CD4-positive, alpha-beta T cell treated with Interleukin-10 for 1 hour (primary cell): ENCODE measurements around the gene STEAP1B.

Source experiments
- DNase-seq: peaks from one replicate; pipeline ENCODE4 v3.0.0-alpha.2; 2020

The STEAP1B gene

GRCh38 chr7:22427104-22427503 is 72.9 kb downstream of the STEAP1B start:
- DNase-seq, result no peak

DNA sequence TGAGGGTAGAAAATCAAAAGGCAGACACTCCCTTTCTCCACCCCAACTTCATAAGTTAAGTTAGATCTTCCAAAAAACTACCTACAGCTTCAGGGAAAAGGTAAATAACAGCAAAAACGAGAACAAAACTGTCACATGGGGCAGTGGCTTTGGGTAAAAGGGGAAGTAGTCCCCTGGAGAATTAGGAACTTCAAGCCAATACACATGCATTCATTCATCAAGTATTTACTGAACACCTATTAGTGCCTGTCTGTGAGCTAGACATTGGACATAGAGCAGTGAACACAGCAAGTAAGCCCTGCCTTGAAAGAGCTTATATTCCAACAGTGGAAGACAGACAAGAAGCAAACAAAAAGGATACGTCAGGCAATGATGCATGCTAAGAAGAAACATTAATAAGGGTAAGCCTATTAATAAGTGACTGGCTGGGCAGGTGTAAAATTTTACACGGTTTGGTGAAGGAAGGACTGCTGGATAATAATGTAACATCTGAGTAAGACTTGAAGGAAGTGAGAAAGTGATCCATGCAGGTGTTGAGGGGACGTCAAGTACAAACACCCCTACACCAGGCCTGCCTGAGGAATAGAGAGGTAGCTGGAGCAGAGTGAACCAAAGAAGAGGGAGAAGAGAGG is 73.4 kb downstream of the STEAP1B start:
- DNase-seq, result no peak

GRCh38 chr7:22425361-22425760 is 74.6 kb downstream of the STEAP1B start:
- no peak for DNase-seq

DNA sequence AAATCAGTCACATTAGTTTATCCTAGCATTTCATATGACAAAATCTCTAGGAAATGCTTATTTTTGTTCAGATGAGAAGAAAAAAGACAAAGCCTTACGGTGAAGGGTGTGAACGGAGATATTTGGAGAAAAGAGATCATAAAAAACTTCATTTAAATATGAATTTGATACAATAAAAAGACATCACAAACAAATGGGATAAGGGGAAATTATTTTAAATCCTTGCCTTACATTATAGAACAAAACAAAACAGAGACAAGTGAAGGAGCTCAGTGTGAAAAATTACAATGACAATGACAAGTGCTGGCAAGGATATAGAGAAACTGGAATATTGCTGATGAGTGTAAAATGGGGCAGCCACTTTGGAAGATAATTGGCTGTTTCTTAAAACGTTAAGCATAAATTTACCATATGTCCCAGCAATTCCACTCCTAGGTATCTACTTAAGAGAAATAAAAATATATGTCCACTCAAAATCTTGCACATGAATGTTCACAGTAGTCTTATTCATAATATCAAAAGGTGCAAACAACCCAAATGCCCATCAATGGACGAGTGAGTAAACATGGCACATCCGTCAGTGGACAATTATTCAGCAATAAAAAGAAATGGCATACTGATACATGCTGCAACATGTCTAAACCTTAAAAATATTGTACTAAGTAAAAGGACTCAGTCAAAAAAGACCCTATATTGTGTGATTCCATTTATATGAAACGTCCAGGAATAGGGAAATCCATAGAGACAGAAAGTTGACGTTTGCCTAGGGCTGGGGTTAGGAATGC is 77.0 kb downstream of the STEAP1B start:
- DNase-seq, result no peak

DNA sequence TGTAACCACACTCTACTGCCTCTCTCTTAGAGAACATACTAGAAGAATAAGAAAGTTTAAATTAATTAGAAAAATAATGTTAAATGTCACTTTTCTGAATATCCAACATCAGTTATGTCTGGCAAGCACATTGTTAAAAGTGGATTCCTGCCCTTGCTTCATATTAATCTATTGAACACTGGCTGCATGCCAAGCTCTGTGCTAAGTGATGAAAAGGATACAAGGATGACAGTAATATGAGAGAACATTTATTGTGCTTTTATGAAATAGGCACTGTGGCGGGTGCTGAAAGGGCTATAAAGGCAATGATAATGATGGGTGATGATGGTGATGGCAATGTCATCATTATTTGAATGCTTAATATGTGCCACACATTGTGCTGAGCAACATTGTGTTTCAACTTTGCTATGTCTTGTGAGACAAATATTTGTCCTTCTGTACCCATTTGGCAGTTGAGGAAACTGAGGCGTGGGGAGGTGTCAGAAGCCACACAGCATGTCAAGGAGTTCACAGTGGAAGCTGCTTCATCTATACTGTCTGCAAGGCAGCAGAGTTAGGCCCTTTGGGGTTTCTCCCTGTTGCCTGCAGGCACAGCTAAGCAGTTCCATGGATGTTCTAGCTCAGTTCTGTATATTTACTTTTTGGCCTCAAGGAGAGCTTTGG is 78.9 kb downstream of the STEAP1B start:
- DNase-seq, result no peak

DNA sequence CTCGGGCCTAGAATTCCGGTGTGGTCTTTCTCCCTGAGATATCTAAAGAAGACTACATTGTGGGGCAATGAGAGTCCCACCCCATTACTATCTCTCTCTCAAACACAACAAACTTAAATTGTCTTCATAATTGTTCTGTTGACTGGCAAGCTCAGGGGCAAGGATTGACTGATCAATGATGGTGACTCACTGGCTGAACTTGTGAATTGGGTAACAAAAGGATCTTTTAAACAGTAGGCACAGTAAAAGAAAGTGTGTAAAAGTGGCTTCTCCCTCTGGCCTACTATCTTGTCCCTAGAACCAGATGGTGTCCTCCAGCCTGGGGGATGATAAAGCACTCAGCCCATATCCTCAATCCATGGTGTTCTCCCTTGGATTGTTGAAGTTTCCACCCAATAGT is 80.0 kb downstream of the STEAP1B start:
- no peak for DNase-seq

- DNase-seq, result no peak
Measured at GRCh38 chr7:22419488-22419887, 80.5 kb downstream of the STEAP1B start.

GRCh38 chr7:22418251-22419046 is 81.5 kb downstream of the STEAP1B start:
- DNase-seq, result no peak

DNA sequence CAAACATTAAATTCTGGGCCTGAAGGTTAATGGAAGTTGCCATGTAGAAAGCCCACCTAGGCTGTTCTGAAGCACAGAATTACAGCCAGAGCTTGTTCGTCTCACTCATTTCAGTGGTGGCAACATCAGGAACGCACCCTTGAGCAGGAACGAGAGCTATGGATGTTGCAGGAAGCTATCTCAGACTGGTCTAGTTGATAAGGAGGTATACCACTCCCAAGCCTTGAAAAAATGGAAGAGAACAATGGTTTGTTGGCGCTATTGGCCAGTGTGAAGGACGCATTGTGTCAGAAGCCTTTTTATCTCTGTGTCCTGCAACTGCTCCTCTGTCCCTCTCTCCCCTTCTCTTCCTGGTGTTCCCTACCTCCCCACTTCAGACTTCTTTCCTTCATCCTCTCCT is 82.1 kb downstream of the STEAP1B start:
- DNase-seq, result no peak

GRCh38 chr7:22417349-22417748 is 82.6 kb downstream of the STEAP1B start:
- DNase-seq, result no peak

- no peak for DNase-seq
Measured at GRCh38 chr7:22414424-22414823, 85.6 kb downstream of the STEAP1B start.

DNA sequence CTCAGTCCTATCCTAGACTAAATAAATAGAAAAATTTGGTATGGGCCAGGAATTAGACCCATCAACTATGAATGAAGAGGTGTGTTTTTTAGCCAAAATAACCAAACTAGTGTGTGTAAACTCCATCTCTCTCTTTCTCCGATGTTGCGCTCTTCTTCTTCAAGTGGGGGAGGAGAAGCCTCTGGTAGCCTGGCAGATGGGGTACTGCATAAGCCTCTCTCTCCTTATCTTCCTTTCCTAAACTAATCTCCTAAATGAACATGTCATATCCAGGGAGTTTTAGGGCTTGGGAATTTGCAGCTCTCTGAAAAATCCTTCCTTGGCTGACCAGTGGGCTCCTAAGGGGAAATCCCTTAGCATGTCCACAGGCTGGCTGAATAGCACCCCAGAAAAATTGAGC is 86.8 kb downstream of the STEAP1B start:
- no peak for DNase-seq

GRCh38 chr7:22411977-22412693 is 87.9 kb downstream of the STEAP1B start:
- DNase-seq, result no peak

GRCh38 chr7:22406715-22407114 is 93.3 kb downstream of the STEAP1B start:
- no peak for DNase-seq

DNA sequence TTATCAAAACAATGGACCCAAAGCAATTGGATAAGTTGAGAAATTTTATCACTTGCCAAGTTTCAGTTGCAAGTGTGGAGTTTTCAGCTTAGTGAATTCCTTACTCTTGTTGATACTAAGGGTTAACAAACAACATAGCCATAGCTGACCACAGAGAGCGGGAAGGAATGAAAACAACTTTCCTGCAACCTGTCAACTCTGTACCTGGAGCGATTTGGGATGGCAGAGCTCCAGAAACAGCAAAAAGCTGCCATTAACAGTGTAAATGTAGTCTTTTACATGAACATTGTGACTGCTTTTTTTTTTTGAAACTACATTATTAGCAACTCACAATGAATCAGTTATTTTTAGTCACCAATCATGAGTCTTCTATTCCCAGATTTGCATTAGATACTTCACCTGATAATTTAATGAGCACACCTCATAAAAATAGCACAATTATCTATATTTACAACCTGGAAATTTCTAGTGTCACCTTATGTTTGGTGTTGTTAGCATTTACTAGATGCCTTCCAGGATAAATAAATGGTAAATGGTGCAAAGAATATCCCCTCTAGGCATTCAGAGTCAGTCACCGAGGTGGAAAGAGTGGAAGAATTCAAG is 95.5 kb downstream of the STEAP1B start:
- no peak for DNase-seq

GRCh38 chr7:22403344-22403743 is 96.6 kb downstream of the STEAP1B start:
- DNase-seq, result no peak

DNA sequence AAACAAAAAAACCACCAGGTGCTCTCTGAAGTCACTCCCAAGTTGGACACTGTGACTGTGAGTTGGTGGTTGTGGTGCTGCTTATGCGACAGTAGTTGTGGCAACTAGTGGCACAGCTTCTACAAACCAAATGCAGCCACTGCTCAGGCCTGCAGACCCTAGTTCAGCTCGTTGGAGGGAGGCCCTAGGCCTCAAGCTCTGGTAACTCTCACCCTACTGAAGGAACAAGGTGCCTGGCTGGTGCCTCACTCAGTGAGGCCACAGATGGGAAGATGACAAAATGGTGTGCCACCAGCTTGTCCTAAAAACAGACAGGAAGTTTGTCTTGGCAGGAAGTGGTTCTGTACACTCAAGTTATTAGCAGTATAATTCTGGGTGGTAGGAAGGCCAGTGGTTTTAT is 97.7 kb downstream of the STEAP1B start:
- DNase-seq, result peak; percentile 13

- no peak for DNase-seq
Measured at GRCh38 chr7:22400936-22401553, 98.9 kb downstream of the STEAP1B start.

DNA sequence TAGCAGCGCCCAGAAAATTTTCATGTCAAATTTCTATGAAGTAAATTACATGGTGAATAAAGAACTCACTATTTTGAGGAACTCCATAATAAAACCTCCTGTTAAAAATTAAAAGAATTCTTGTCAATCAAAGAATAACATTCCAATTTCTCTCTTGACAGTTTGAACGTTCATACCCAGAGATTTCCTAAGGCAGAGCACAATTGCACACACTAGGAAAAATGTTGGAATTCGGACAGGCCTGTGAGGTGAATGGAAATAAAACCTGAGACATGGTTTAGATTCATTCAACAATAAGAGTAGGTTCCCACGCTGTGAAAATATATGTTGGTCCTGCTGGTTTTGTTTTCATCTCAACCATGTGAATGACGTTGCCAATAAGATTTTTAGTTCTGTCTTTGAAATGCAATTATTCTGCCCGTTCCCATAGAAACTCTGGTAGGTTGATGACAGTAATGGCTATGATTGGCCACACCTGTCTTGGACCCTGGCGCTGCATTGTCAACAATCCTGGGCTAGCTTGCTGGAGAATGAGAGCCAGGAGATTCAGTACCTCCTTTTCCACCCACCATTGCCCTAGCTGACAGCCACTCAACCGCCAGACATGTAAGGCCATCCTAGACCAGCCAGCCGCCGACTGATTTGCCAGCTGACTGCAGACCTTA is 99.7 kb downstream of the STEAP1B start:
- DNase-seq, result no peak

- DNase-seq, result no peak
Measured at GRCh38 chr7:22399546-22399945, 100.4 kb downstream of the STEAP1B start.

DNA sequence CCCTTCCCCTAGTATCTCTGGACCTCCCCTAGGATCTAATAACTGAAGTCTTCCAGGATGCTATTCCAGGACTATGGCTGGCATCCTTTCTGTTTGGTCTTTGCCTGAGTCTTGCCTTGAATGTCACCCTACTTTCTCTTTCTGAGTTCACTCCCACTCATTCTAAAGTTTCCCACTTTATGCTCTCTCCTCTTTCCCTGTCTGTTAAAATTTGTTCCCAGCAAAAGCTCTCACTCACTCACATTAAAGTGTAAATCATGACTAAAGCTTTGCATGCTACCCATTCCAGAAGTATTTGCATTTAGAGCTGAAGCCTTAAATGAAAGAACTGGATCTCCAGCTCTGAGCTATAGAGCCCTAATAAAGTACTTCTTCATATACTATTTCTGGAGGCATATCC is 100.9 kb downstream of the STEAP1B start:
- DNase-seq, result no peak
